HEK293 (cell line): ENCODE results near the gene STK40.

Source experiments
- GLIS1 ChIP-seq: fragments of 450-650 bp; formaldehyde crosslinking; IDR thresholded peaks from 2 replicates; pipeline ENCODE4 v1.5.1; 2016; ENCODE audit warnings: missing biosample characterization, missing genetic modification characterization
- HIC1 ChIP-seq: fragments of 450-650 bp; formaldehyde crosslinking; IDR thresholded peaks from 2 replicates; pipeline ENCODE4 v1.5.1; 2016; ENCODE audit warnings: missing biosample characterization, missing genetic modification characterization
- HOXA7 ChIP-seq: sonication (generic); formaldehyde crosslinking; IDR thresholded peaks from 2 replicates; pipeline ENCODE4 v1.8.1; 2022; ENCODE audit warnings: missing genetic modification reagents, borderline replicate concordance
- IKZF3 ChIP-seq: fragments of 450-650 bp; IDR thresholded peaks from 2 replicates; pipeline ENCODE4 v1.5.0; 2018; ENCODE audit warnings: missing biosample characterization, mild to moderate bottlenecking, missing genetic modification characterization, moderate library complexity
- KLF16 ChIP-seq: fragments of 450-650 bp; formaldehyde crosslinking; IDR thresholded peaks from 2 replicates; pipeline ENCODE4 v1.5.1; 2017; ENCODE audit warnings: missing biosample characterization, missing genetic modification characterization
- MEIS1 ChIP-seq: sonication (generic); formaldehyde crosslinking; IDR thresholded peaks from 2 replicates; pipeline ENCODE4 v1.8.1; 2022; ENCODE audit warnings: missing genetic modification reagents, mild to moderate bottlenecking, borderline replicate concordance
- SCRT2 ChIP-seq: fragments of 450-650 bp; formaldehyde crosslinking; IDR thresholded peaks from 2 replicates; pipeline ENCODE4 v1.5.1; 2016; ENCODE audit warnings: missing biosample characterization, missing genetic modification characterization
- TRIM28 ChIP-seq: IDR thresholded peaks from 2 replicates; pipeline ENCODE4 v1.6.1; 2011; ENCODE audit warnings: low read length, control low read depth, borderline replicate concordance
- ZBTB10 ChIP-seq: fragments of 450-650 bp; formaldehyde crosslinking; IDR thresholded peaks from 2 replicates; pipeline ENCODE4 v1.5.1; 2016; ENCODE audit warnings: missing biosample characterization, missing genetic modification characterization
- ZBTB20 ChIP-seq: fragments of 450-650 bp; formaldehyde crosslinking; IDR thresholded peaks from 2 replicates; pipeline ENCODE4 v1.5.1; 2016; ENCODE audit warnings: missing biosample characterization, missing genetic modification characterization
- ZBTB48 ChIP-seq: fragments of 450-650 bp; formaldehyde crosslinking; IDR thresholded peaks from 2 replicates; pipeline ENCODE4 v1.5.1; 2016; ENCODE audit warnings: missing biosample characterization, missing genetic modification characterization
- ZFHX2 ChIP-seq: fragments of 450-650 bp; formaldehyde crosslinking; conservative IDR thresholded peaks from 2 replicates; pipeline ENCODE4 v1.5.1; 2016; ENCODE audit warnings: missing biosample characterization, missing genetic modification characterization
- ZFP37 ChIP-seq: fragments of 450-650 bp; formaldehyde crosslinking; IDR thresholded peaks from 2 replicates; pipeline ENCODE4 v1.5.1; 2016; ENCODE audit warnings: missing biosample characterization, missing genetic modification characterization
- ZNF114 ChIP-seq: fragments of 450-650 bp; formaldehyde crosslinking; IDR thresholded peaks from 2 replicates; pipeline ENCODE4 v1.5.0; 2017; ENCODE audit warnings: missing biosample characterization, missing genetic modification characterization
- ZNF121 ChIP-seq: fragments of 450-650 bp; formaldehyde crosslinking; IDR thresholded peaks from 2 replicates; pipeline ENCODE4 v1.5.1; 2016; ENCODE audit warnings: missing biosample characterization, missing genetic modification characterization
- ZNF175 ChIP-seq: fragments of 450-650 bp; formaldehyde crosslinking; IDR thresholded peaks from 2 replicates; pipeline ENCODE4 v1.5.1; 2016; ENCODE audit warnings: missing biosample characterization, missing genetic modification characterization
- ZNF18 ChIP-seq: fragments of 450-650 bp; formaldehyde crosslinking; IDR thresholded peaks from 2 replicates; pipeline ENCODE4 v1.5.1; 2016; ENCODE audit warnings: missing biosample characterization, missing genetic modification characterization
- ZNF202 ChIP-seq: fragments of 450-650 bp; formaldehyde crosslinking; IDR thresholded peaks from 2 replicates; pipeline ENCODE4 v1.5.1; 2016; ENCODE audit warnings: missing biosample characterization, missing genetic modification characterization, borderline replicate concordance
- ZNF23 ChIP-seq: fragments of 450-650 bp; formaldehyde crosslinking; IDR thresholded peaks from 2 replicates; pipeline ENCODE4 v1.5.1; 2016; ENCODE audit warnings: missing biosample characterization, missing genetic modification characterization, borderline replicate concordance
- ZNF24 ChIP-seq: fragments of 450-650 bp; formaldehyde crosslinking; IDR thresholded peaks from 2 replicates; pipeline ENCODE4 v1.5.1; 2016; ENCODE audit warnings: missing biosample characterization, missing genetic modification characterization
- ZNF302 ChIP-seq: fragments of 450-650 bp; formaldehyde crosslinking; IDR thresholded peaks from 2 replicates; pipeline ENCODE4 v1.5.1; 2016; ENCODE audit warnings: missing biosample characterization, missing genetic modification characterization, low read depth
- ZNF391 ChIP-seq: fragments of 450-650 bp; formaldehyde crosslinking; IDR thresholded peaks from 2 replicates; pipeline ENCODE4 v1.5.1; 2016; ENCODE audit warnings: low read depth, missing biosample characterization, missing genetic modification characterization, borderline replicate concordance
- ZNF416 ChIP-seq: fragments of 450-650 bp; formaldehyde crosslinking; IDR thresholded peaks from 2 replicates; pipeline ENCODE4 v1.5.1; 2016; ENCODE audit warnings: missing biosample characterization, missing genetic modification characterization
- ZNF449 ChIP-seq: fragments of 450-650 bp; formaldehyde crosslinking; IDR thresholded peaks from 2 replicates; pipeline ENCODE4 v1.5.1; 2017; ENCODE audit warnings: missing biosample characterization, mild to moderate bottlenecking, missing genetic modification characterization, moderate library complexity
- ZNF48 ChIP-seq: fragments of 450-650 bp; formaldehyde crosslinking; IDR thresholded peaks from 2 replicates; pipeline ENCODE4 v1.5.1; 2016; ENCODE audit warnings: missing biosample characterization, missing genetic modification characterization
- ZNF548 ChIP-seq: fragments of 450-650 bp; formaldehyde crosslinking; IDR thresholded peaks from 2 replicates; pipeline ENCODE4 v1.5.1; 2016; ENCODE audit warnings: missing biosample characterization, missing genetic modification characterization
- ZNF610 ChIP-seq: fragments of 450-650 bp; formaldehyde crosslinking; IDR thresholded peaks from 2 replicates; pipeline ENCODE4 v1.5.1; 2016; ENCODE audit warnings: missing biosample characterization, missing genetic modification characterization, borderline replicate concordance
- ZNF623 ChIP-seq: fragments of 450-650 bp; formaldehyde crosslinking; IDR thresholded peaks from 2 replicates; pipeline ENCODE4 v1.5.1; 2016; ENCODE audit warnings: missing biosample characterization, missing genetic modification characterization
- ZNF654 ChIP-seq: fragments of 450-650 bp; formaldehyde crosslinking; IDR thresholded peaks from 2 replicates; pipeline ENCODE4 v1.5.1; 2016; ENCODE audit warnings: low read depth, missing biosample characterization, missing genetic modification characterization
- ZNF658 ChIP-seq: fragments of 450-650 bp; formaldehyde crosslinking; IDR thresholded peaks from 2 replicates; pipeline ENCODE4; 2016; ENCODE audit warnings: missing biosample characterization, missing genetic modification characterization
- ZNF670 ChIP-seq: fragments of 450-650 bp; formaldehyde crosslinking; IDR thresholded peaks from 2 replicates; pipeline ENCODE4 v1.5.1; 2016; ENCODE audit warnings: missing biosample characterization, missing genetic modification characterization, low read depth
- ZNF747 ChIP-seq: fragments of 450-650 bp; formaldehyde crosslinking; IDR thresholded peaks from 2 replicates; pipeline ENCODE4 v1.5.1; 2016; ENCODE audit warnings: missing biosample characterization, missing genetic modification characterization
- ZNF791 ChIP-seq: fragments of 450-650 bp; formaldehyde crosslinking; IDR thresholded peaks from 2 replicates; pipeline ENCODE4 v1.5.1; 2016; ENCODE audit warnings: missing biosample characterization, missing genetic modification characterization
- ZNF843 ChIP-seq: fragments of 450-650 bp; formaldehyde crosslinking; IDR thresholded peaks from 2 replicates; pipeline ENCODE4 v1.5.1; 2016; ENCODE audit warnings: missing biosample characterization, missing genetic modification characterization

STK40 gene

GRCh38 chr1:36306210-36306901, 79.4 kb downstream of the STK40 start, which contains the start of gene SH3D21 (continued):
- TF ChIP-seq ZNF302 (tag by site-specific recombination) (no peak), ZNF747 (tag by site-specific recombination) (no peak), ZNF449 (tag by site-specific recombination) (no peak; the same call in 1 of the 2 replicates), ZNF791 (tag by site-specific recombination) (no peak), ZNF658 (tag by site-specific recombination) (no peak), ZNF23 (tag by site-specific recombination) (no peak), ZNF114 (tag by site-specific recombination) (no peak), ZNF654 (no peak), GLIS1 (tag by site-specific recombination) (peak; percentile 5; the same call in 1 of the 2 replicates), SCRT2 (tag by site-specific recombination) (no peak), ZNF416 (tag by site-specific recombination) (no peak), ZNF843 (tag by site-specific recombination) (no peak), HOXA7 (no peak), ZBTB20 (tag by site-specific recombination) (peak; percentile 91), ZNF202 (tag by site-specific recombination) (no peak), ZBTB48 (tag by site-specific recombination) (no peak), ZNF175 (tag by site-specific recombination) (no peak), ZBTB10 (peak; percentile 57; the same call in 1 of the 2 replicates), ZNF391 (tag by site-specific recombination) (no peak; the same call in 1 of the 2 replicates), ZFHX2 (peak; percentile 89), TRIM28 (no peak), ZNF121 (tag by site-specific recombination) (no peak), ZNF670 (tag by site-specific recombination) (no peak), KLF16 (tag by site-specific recombination) (no peak), ZNF48 (tag by site-specific recombination) (no peak), ZFP37 (tag by site-specific recombination) (0 out of 2 replicates have a peak, but pooled peaks have one; percentile 56), ZNF623 (tag by site-specific recombination) (no peak), ZNF24 (tag by site-specific recombination) (no peak), ZNF18 (no peak), IKZF3 (0 out of 2 replicates have a peak, but pooled peaks have one; percentile 15), ZNF610 (tag by site-specific recombination) (no peak), HIC1 (tag by site-specific recombination) (peak; percentile 39; the same call in 1 of the 2 replicates), MEIS1 (no peak), ZNF548 (tag by site-specific recombination) (no peak)
